SK-N-SH treated with all-trans-retinoic acid at 6 μM for 48 hours (cell line): ENCODE results near the gene ZNF281.

Experiments
- ARNTL ChIP-seq: fragments of 450-650 bp; formaldehyde crosslinking; IDR thresholded peaks from 2 replicates; pipeline ENCODE4 v1.5.0; 2020; ENCODE audit warnings: low read depth, mild to moderate bottlenecking, moderate library complexity, borderline replicate concordance
- CREB5 ChIP-seq: fragments of 250-450 bp; sonication (Bioruptor Pico); IDR thresholded peaks from 2 replicates; pipeline ENCODE4 v1.5.1; 2020; ENCODE audit warnings: low read depth, mild to moderate bottlenecking, moderate library complexity
- CSDC2 ChIP-seq: fragments of 250-450 bp; sonication (Bioruptor Pico); IDR thresholded peaks from 2 replicates; pipeline ENCODE4 v1.5.0; 2020; ENCODE audit warnings: mild to moderate bottlenecking, moderate library complexity
- GLIS3 ChIP-seq: fragments of 250-450 bp; sonication (Bioruptor Pico); IDR thresholded peaks from 2 replicates; pipeline ENCODE4 v1.5.0; 2020; ENCODE audit warnings: mild to moderate bottlenecking, moderate library complexity
- ISL1 ChIP-seq: fragments of 250-450 bp; sonication (Bioruptor Pico); IDR thresholded peaks from 2 replicates; pipeline ENCODE4 v2.1.2; 2022; ENCODE audit warnings: mild to moderate bottlenecking, moderate library complexity
- OSR1 ChIP-seq: fragments of 250-450 bp; sonication (Bioruptor Pico); IDR thresholded peaks from 2 replicates; pipeline ENCODE4 v1.8.0; 2022; ENCODE audit warnings: moderate library complexity, mild to moderate bottlenecking, inconsistent platforms
- PATZ1 ChIP-seq: fragments of 250-450 bp; sonication (Bioruptor Pico); IDR thresholded peaks from 2 replicates; pipeline ENCODE4 v1.8.0; 2020; ENCODE audit warnings: mild to moderate bottlenecking, moderate library complexity, borderline replicate concordance
- RARB ChIP-seq: fragments of 250-450 bp; sonication (Bioruptor Pico); IDR thresholded peaks from 2 replicates; pipeline ENCODE4 v1.8.0; 2021; ENCODE audit warnings: mild to moderate bottlenecking, moderate library complexity
- SNAI2 ChIP-seq: fragments of 250-450 bp; sonication (Bioruptor Pico); IDR thresholded peaks from 2 replicates; pipeline ENCODE4 v1.5.0; 2020; ENCODE audit warnings: mild to moderate bottlenecking, moderate library complexity
- TCF4 ChIP-seq: fragments of 250-450 bp; sonication (Bioruptor Pico); IDR thresholded peaks from 2 replicates; pipeline ENCODE4 v1.8.0; 2021; ENCODE audit warnings: mild to moderate bottlenecking, moderate library complexity, borderline replicate concordance
- ZFP3 ChIP-seq: fragments of 250-450 bp; sonication (Bioruptor Pico); IDR thresholded peaks from 2 replicates; pipeline ENCODE4 v1.5.0; 2020; ENCODE audit warnings: mild to moderate bottlenecking, moderate library complexity
- ZFP30 ChIP-seq: fragments of 450-650 bp; formaldehyde crosslinking; IDR thresholded peaks from 2 replicates; pipeline ENCODE4 v1.5.0; 2022; ENCODE audit warnings: mild to moderate bottlenecking, moderate library complexity
- ZNF70 ChIP-seq: fragments of 450-650 bp; formaldehyde crosslinking; IDR thresholded peaks from 2 replicates; pipeline ENCODE4 v1.5.0; 2020; ENCODE audit warnings: mild to moderate bottlenecking, moderate library complexity
- ZNF8 ChIP-seq: fragments of 450-650 bp; formaldehyde crosslinking; IDR thresholded peaks from 2 replicates; pipeline ENCODE4 v1.5.0; 2020; ENCODE audit warnings: mild to moderate bottlenecking, moderate library complexity

GRCh38 chr1:200452850-200453552, 43.2 kb upstream of the ZNF281 start:
- TF ChIP-seq ISL1 (CRISPR knock-in tag) (no peak), TCF4 (CRISPR knock-in tag) (no peak), ZFP3 (no peak), SNAI2 (CRISPR knock-in tag) (no peak), ZFP30 (CRISPR knock-in tag) (no peak), ZNF70 (CRISPR knock-in tag) (no peak), PATZ1 (CRISPR knock-in tag) (no peak), RARB (no peak), OSR1 (CRISPR knock-in tag) (no peak), CREB5 (CRISPR knock-in tag) (no peak), ZNF8 (no peak), CSDC2 (CRISPR knock-in tag) (no peak), GLIS3 (CRISPR knock-in tag) (no peak), ARNTL (no peak)
